Stimulated activated CD4-positive, alpha-beta T cell treated with anti-CD3 and anti-CD28 coated beads, Interleukin-12 subunit alpha, Interleukin-12 subunit beta, amount 100 ng/mL, for 4 hours (primary cell): ENCODE results near the gene MRPL12.

ENCODE experiments used
- DNase-seq: peaks from one replicate; pipeline ENCODE4 v3.0.0-alpha.2; 2020

Gene MRPL12

GRCh38 chr17:81703747-81704654, 834 bp downstream of the MRPL12 start:
- DNase-seq: no peak

- DNase-seq: no peak
Observed at GRCh38 chr17:81705518-81706231, 2.5 kb downstream of the MRPL12 start.

- DNase-seq: no peak
Observed at GRCh38 chr17:81706232-81706611, 3.1 kb downstream of the MRPL12 start.

GRCh38 chr17:81706757-81707624, 3.8 kb downstream of the MRPL12 start:
- DNase-seq: no peak

- no peak for DNase-seq
Observed at GRCh38 chr17:81707725-81708646, 4.8 kb downstream of the MRPL12 start.

GRCh38 chr17:81708739-81709185, 5.6 kb downstream of the MRPL12 start:
- DNase-seq: no peak

GRCh38 chr17:81710514-81711308, 7.5 kb downstream of the MRPL12 start:
- DNase-seq: no peak

- DNase-seq: peak; percentile 84
Observed at GRCh38 chr17:81711814-81712467, 8.8 kb downstream of the MRPL12 start, which contains the start of gene SLC25A10. Gene SLC25A10 (plus strand): TSS chr17:81712284. CDS start chr17:81712427, 143 bp downstream.

GRCh38 chr17:81712468-81713003, 9.4 kb downstream of the MRPL12 start:
- no peak for DNase-seq

GRCh38 chr17:81713004-81713555, 9.9 kb downstream of the MRPL12 start:
- no peak for DNase-seq

- no peak for DNase-seq
Observed at GRCh38 chr17:81713556-81714411, 10.6 kb downstream of the MRPL12 start.

GRCh38 chr17:81714412-81715106, 11.4 kb downstream of the MRPL12 start:
- no peak for DNase-seq

- DNase-seq: no peak
Observed at GRCh38 chr17:81715107-81715871, 12.1 kb downstream of the MRPL12 start.

GRCh38 chr17:81715872-81716673, 12.9 kb downstream of the MRPL12 start:
- DNase-seq: no peak

GRCh38 chr17:81716674-81716996, 13.5 kb downstream of the MRPL12 start:
- no peak for DNase-seq

GRCh38 chr17:81717049-81717765, 14.0 kb downstream of the MRPL12 start:
- DNase-seq: no peak
